Measurements from ENCODE around the gene SIRPB1.
"Not testable (repeated sequence)": the region's sequence is repeated elsewhere in the genome, so short reads cannot be mapped to it uniquely, and the experiment has no call there.

Gene SIRPB1

GRCh38 chr20:1579488-1579887 lies 40.3 kb downstream of the SIRPB1 start:
- H3K27ac ChIP-seq = no peak overlapping the region
- CTCF ChIA-PET = no interaction called here
- TF ChIP-seq CTCF (conservative IDR thresholded peaks at IDR 0.05; ENCODE audit: low read depth) = no peak
- POLR2A ChIA-PET (ENCODE audit: low non-redundant PET) = no interaction called here
- DNase-seq (ENCODE audit: low spot score) = no peak

GRCh38 chr20:1577906-1578305 lies 41.9 kb downstream of the SIRPB1 start:
- no peak for TF ChIP-seq CTCF (conservative IDR thresholded peaks at IDR 0.05; ENCODE audit: low read depth)
- POLR2A ChIA-PET (ENCODE audit: low non-redundant PET) = no interaction called here
- DNase-seq (ENCODE audit: low spot score) = no peak
- CTCF ChIA-PET = no interaction called here
- no peak overlapping the region for H3K27ac ChIP-seq

GRCh38 chr20:1577313-1577712 lies 42.5 kb downstream of the SIRPB1 start:
- DNase-seq (ENCODE audit: low spot score); POLR2A ChIA-PET (ENCODE audit: low non-redundant PET); CTCF ChIA-PET; H3K27ac ChIP-seq: not testable (repeated sequence)

- H3K27ac ChIP-seq = no peak overlapping the region
- TF ChIP-seq CTCF (conservative IDR thresholded peaks at IDR 0.05; ENCODE audit: low read depth) = no peak
- POLR2A ChIA-PET (ENCODE audit: low non-redundant PET) = no interaction called here
- CTCF ChIA-PET = interaction anchor here (0.5 to 0.6 kb wide), 2 partner anchors 9 to 39 kb away, joined by 3 read pairs; no protein-coding TSS in a partner anchor
- no peak for DNase-seq (ENCODE audit: low spot score)
Measured at GRCh38 chr20:1576641-1577040, 43.2 kb downstream of the SIRPB1 start.

GRCh38 chr20:1576003-1576402 lies 43.8 kb downstream of the SIRPB1 start:
- POLR2A ChIA-PET (ENCODE audit: low non-redundant PET); DNase-seq (ENCODE audit: low spot score); H3K27ac ChIP-seq; CTCF ChIA-PET: not testable (repeated sequence)

- H3K27ac ChIP-seq; DNase-seq (ENCODE audit: low spot score); POLR2A ChIA-PET (ENCODE audit: low non-redundant PET): not testable (repeated sequence)
- CTCF ChIA-PET = interaction anchor here (0.6 kb wide), 1 partner anchor 607 kb away, joined by 3 read pairs; no protein-coding TSS in a partner anchor
Measured at GRCh38 chr20:1571583-1571982, 48.2 kb downstream of the SIRPB1 start.
